WTC11 (cell line): Measurements from ENCODE around the gene TLE5. TPM values are rescaled to one million over a fixed set of nuclear protein-coding genes. Genes with fewer than 3 reads are reported as not detected.

Experiments used
- ATAC-seq: fragments of 200-7000 bp; cut with Tn5 transposase; 2 replicates; pipeline ENCODE4 v1.10.0; 2021; ENCODE audit warnings: mild to moderate bottlenecking, moderate library complexity
- CTCF ChIA-PET: fragments of 300-600 bp; sonication (Branson Sonifier 250); formaldehyde crosslinking; loops from one replicate; lab custom pipeline; 2021; ENCODE audit warnings: antibody characterized with exemption; lab: Charles Lee
- POLR2A ChIA-PET: fragments of 350-600 bp; sonication (Branson Sonifier 250); formaldehyde crosslinking; loops from one replicate; lab custom pipeline; 2021; ENCODE audit warnings: antibody characterized with exemption; lab: Charles Lee
- DNase-seq: peaks from one replicate; pipeline ENCODE4 v3.0.0; 2021; ENCODE audit warnings: low spot score
- H3K27ac Mint-ChIP-seq: 2 replicates; pipeline ENCODE4 v1.8.0; 2021; ENCODE audit warnings: mixed read lengths
- H3K27me3 Mint-ChIP-seq: 2 replicates; pipeline ENCODE4 v1.8.0; 2021; ENCODE audit warnings: low read depth, mild to moderate bottlenecking, moderate library complexity, mixed read lengths
- H3K36me3 Mint-ChIP-seq: 2 replicates; pipeline ENCODE4 v1.8.0; 2021; ENCODE audit warnings: mixed read lengths
- H3K4me1 Mint-ChIP-seq: 2 replicates; pipeline ENCODE4 v1.8.0; 2022; ENCODE audit warnings: mixed read lengths
- H3K4me3 Mint-ChIP-seq: 2 replicates; pipeline ENCODE4 v1.8.0; 2021; ENCODE audit warnings: mild to moderate bottlenecking, moderate library complexity, mixed read lengths
- H3K9me3 Mint-ChIP-seq: 2 replicates; pipeline ENCODE4 v1.8.0; 2021; ENCODE audit warnings: mixed read lengths
- GRHL2 ChIP-seq: fragments of 250-450 bp; sonication (Bioruptor Pico); IDR thresholded peaks from 2 replicates; pipeline ENCODE4 v1.8.0; 2022; ENCODE audit warnings: mild to moderate bottlenecking, moderate library complexity; ENCODE audit not compliant: insufficient replicate concordance, severe bottlenecking
- MYBL2 ChIP-seq: sonication (generic); formaldehyde crosslinking; IDR thresholded peaks from 2 replicates; pipeline ENCODE4 v1.8.1; 2023; ENCODE audit warnings: mild to moderate bottlenecking, moderate library complexity, missing genetic modification reagents
- NFYB ChIP-seq: sonication (generic); formaldehyde crosslinking; conservative IDR thresholded peaks from 2 replicates; pipeline ENCODE4 v1.8.0; 2022; ENCODE audit warnings: low read depth, missing genetic modification reagents
- TEAD1 ChIP-seq: sonication (generic); formaldehyde crosslinking; IDR thresholded peaks from 2 replicates; pipeline ENCODE4 v1.8.0; 2022; ENCODE audit warnings: mild to moderate bottlenecking, missing genetic modification reagents
- ZNF121 ChIP-seq: sonication (generic); formaldehyde crosslinking; IDR thresholded peaks from 2 replicates; pipeline ENCODE4 v1.8.0; 2023; ENCODE audit warnings: missing genetic modification reagents
- ZNF219 ChIP-seq: sonication (generic); formaldehyde crosslinking; IDR thresholded peaks from 2 replicates; pipeline ENCODE4 v1.8.0; 2023; ENCODE audit warnings: missing genetic modification reagents, mild to moderate bottlenecking, borderline replicate concordance
- ZNF263 ChIP-seq: sonication (generic); formaldehyde crosslinking; IDR thresholded peaks from 2 replicates; pipeline ENCODE4 v1.8.1; 2022; ENCODE audit warnings: low read depth, mild to moderate bottlenecking, moderate library complexity, missing genetic modification reagents
- ZNF317 ChIP-seq: sonication (generic); formaldehyde crosslinking; IDR thresholded peaks from 2 replicates; pipeline ENCODE4 v1.8.1; 2023; ENCODE audit warnings: low read depth, mild to moderate bottlenecking, moderate library complexity, missing genetic modification reagents, borderline replicate concordance
- total RNA-seq: library from RNA; stranded (reverse); gene quantifications from 3 replicates; pipeline ENCODE4 v1.2.3, GENCODE V29; 2021
- TF ChIP-seq, protein P1 (sequence below): sonication (generic); formaldehyde crosslinking; IDR thresholded peaks from 2 replicates; pipeline ENCODE4 v1.8.0; 2023; ENCODE audit warnings: mild to moderate bottlenecking, missing genetic modification reagents
- TF ChIP-seq, protein P2 (sequence below): sonication (generic); formaldehyde crosslinking; IDR thresholded peaks from 2 replicates; pipeline ENCODE4 v1.8.1; 2023; ENCODE audit warnings: mild to moderate bottlenecking, missing genetic modification reagents
- TF ChIP-seq, protein P3 (sequence below): sonication (generic); formaldehyde crosslinking; IDR thresholded peaks from 2 replicates; pipeline ENCODE4 v1.8.1; 2023; ENCODE audit warnings: mild to moderate bottlenecking, missing genetic modification reagents, borderline replicate concordance
- TF ChIP-seq, protein P4 (sequence below): sonication (generic); formaldehyde crosslinking; conservative IDR thresholded peaks from 2 replicates; pipeline ENCODE4 v1.8.1; 2022; ENCODE audit warnings: mild to moderate bottlenecking, missing genetic modification reagents
- TF ChIP-seq, protein P5 (sequence below): sonication (generic); formaldehyde crosslinking; IDR thresholded peaks from 2 replicates; pipeline ENCODE4 v1.8.1; 2023; ENCODE audit warnings: mild to moderate bottlenecking, missing genetic modification reagents, moderate library complexity
- TF ChIP-seq, protein P6 (sequence below): fragments of 250-450 bp; sonication (Bioruptor Pico); IDR thresholded peaks from 2 replicates; pipeline ENCODE4 v1.9.0; 2021; ENCODE audit warnings: mild to moderate bottlenecking
- TF ChIP-seq, protein P7 (sequence below): sonication (generic); formaldehyde crosslinking; IDR thresholded peaks from 2 replicates; pipeline ENCODE4 v1.8.1; 2023; ENCODE audit warnings: mild to moderate bottlenecking, missing genetic modification reagents, moderate library complexity
- TF ChIP-seq, protein P8 (sequence below): sonication (generic); formaldehyde crosslinking; IDR thresholded peaks from 2 replicates; pipeline ENCODE4 v1.8.1; 2022; ENCODE audit warnings: mild to moderate bottlenecking, moderate library complexity, missing genetic modification reagents
- TF ChIP-seq, protein P9 (sequence below): fragments of 250-450 bp; sonication (Bioruptor Pico); IDR thresholded peaks from 2 replicates; pipeline ENCODE4 v1.8.0; 2021; ENCODE audit warnings: mild to moderate bottlenecking

The TLE5 gene
- total RNA-seq, 1 experiment from 2014 or later: 246 TPM

DNA sequence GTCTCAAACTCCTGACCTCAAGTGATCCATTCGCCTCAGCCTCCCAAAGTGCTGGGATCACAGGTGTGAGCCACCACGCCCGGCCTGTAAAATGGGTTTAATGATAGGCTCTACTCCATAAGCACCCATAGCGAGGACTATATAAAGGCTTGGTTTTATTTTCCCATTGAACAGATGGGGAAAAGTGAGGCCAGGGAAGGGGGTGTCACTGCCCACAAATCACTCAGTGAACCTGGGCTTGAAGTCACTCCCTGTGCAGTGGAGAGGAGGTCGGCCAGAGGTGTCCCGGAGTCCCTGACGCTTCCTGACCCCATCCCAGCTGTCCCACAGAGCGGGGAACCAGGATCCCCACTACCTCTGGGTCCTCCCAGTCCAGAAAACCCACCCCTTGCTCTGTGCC lies 48.2 kb downstream of the TLE5 start:
- Mint-ChIP-seq H3K9me3 (no peaks in the 10 kb centered on the region), H3K27me3 (no peaks in the 10 kb centered on the region), H3K4me1 (peaks cover 4% of the 10 kb centered on the region; the same call in 1 of the 2 replicates), H3K36me3 (no peaks in the 10 kb centered on the region), H3K27ac (no peak overlapping the region), H3K4me3 (no peak overlapping the region)
- CTCF ChIA-PET: no interaction called here
- POLR2A ChIA-PET: no interaction called here
- TF ChIP-seq, protein P1, sequence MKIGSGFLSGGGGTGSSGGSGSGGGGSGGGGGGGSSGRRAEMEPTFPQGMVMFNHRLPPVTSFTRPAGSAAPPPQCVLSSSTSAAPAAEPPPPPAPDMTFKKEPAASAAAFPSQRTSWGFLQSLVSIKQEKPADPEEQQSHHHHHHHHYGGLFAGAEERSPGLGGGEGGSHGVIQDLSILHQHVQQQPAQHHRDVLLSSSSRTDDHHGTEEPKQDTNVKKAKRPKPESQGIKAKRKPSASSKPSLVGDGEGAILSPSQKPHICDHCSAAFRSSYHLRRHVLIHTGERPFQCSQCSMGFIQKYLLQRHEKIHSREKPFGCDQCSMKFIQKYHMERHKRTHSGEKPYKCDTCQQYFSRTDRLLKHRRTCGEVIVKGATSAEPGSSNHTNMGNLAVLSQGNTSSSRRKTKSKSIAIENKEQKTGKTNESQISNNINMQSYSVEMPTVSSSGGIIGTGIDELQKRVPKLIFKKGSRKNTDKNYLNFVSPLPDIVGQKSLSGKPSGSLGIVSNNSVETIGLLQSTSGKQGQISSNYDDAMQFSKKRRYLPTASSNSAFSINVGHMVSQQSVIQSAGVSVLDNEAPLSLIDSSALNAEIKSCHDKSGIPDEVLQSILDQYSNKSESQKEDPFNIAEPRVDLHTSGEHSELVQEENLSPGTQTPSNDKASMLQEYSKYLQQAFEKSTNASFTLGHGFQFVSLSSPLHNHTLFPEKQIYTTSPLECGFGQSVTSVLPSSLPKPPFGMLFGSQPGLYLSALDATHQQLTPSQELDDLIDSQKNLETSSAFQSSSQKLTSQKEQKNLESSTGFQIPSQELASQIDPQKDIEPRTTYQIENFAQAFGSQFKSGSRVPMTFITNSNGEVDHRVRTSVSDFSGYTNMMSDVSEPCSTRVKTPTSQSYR (CRISPR knock-in tag): no peak
- TF ChIP-seq, protein P2, sequence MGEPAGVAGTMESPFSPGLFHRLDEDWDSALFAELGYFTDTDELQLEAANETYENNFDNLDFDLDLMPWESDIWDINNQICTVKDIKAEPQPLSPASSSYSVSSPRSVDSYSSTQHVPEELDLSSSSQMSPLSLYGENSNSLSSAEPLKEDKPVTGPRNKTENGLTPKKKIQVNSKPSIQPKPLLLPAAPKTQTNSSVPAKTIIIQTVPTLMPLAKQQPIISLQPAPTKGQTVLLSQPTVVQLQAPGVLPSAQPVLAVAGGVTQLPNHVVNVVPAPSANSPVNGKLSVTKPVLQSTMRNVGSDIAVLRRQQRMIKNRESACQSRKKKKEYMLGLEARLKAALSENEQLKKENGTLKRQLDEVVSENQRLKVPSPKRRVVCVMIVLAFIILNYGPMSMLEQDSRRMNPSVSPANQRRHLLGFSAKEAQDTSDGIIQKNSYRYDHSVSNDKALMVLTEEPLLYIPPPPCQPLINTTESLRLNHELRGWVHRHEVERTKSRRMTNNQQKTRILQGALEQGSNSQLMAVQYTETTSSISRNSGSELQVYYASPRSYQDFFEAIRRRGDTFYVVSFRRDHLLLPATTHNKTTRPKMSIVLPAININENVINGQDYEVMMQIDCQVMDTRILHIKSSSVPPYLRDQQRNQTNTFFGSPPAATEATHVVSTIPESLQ (CRISPR knock-in tag): no peak
- TF ChIP-seq ZNF121 (CRISPR knock-in tag) (no peak), ZNF219 (no peak), ZNF317 (no peak), MYBL2 (CRISPR knock-in tag) (no peak), TEAD1 (CRISPR knock-in tag) (no peak), ZNF263 (CRISPR knock-in tag) (no peak)
- TF ChIP-seq, protein P3, sequence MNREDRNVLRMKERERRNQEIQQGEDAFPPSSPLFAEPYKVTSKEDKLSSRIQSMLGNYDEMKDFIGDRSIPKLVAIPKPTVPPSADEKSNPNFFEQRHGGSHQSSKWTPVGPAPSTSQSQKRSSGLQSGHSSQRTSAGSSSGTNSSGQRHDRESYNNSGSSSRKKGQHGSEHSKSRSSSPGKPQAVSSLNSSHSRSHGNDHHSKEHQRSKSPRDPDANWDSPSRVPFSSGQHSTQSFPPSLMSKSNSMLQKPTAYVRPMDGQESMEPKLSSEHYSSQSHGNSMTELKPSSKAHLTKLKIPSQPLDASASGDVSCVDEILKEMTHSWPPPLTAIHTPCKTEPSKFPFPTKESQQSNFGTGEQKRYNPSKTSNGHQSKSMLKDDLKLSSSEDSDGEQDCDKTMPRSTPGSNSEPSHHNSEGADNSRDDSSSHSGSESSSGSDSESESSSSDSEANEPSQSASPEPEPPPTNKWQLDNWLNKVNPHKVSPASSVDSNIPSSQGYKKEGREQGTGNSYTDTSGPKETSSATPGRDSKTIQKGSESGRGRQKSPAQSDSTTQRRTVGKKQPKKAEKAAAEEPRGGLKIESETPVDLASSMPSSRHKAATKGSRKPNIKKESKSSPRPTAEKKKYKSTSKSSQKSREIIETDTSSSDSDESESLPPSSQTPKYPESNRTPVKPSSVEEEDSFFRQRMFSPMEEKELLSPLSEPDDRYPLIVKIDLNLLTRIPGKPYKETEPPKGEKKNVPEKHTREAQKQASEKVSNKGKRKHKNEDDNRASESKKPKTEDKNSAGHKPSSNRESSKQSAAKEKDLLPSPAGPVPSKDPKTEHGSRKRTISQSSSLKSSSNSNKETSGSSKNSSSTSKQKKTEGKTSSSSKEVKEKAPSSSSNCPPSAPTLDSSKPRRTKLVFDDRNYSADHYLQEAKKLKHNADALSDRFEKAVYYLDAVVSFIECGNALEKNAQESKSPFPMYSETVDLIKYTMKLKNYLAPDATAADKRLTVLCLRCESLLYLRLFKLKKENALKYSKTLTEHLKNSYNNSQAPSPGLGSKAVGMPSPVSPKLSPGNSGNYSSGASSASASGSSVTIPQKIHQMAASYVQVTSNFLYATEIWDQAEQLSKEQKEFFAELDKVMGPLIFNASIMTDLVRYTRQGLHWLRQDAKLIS (CRISPR knock-in tag): no peak
- TF ChIP-seq, protein P4, sequence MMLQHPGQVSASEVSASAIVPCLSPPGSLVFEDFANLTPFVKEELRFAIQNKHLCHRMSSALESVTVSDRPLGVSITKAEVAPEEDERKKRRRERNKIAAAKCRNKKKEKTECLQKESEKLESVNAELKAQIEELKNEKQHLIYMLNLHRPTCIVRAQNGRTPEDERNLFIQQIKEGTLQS (CRISPR knock-in tag): no peak
- ATAC-seq: no peak
- no peak for DNase-seq

DNA sequence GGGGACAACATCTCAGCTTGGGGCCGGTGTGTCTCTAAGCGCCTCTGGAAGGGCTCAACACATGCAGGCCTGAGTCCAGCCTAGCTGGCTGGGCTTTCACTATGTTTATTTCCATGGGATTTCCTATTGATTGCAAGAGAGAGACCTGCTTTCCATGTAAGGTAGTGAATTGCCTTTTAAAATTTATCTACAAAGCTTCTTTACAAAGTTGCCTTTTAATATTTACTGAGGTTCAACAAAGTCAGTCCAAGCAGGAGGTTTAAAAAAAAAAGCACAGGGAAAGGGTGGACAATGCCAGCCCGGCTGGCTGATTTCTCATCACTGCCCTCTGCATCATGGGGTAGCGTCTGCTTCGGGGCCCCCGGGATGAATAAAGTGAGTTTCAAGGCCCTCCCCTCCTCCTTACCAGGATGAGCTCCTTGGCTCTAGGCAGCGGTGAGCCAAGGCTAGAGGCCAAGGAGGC lies 49.0 kb downstream of the TLE5 start:
- H3K4me1 Mint-ChIP-seq: peaks cover 4% of the 10 kb centered on the region; the same call in 1 of the 2 replicates
- H3K27me3 Mint-ChIP-seq: no peaks in the 10 kb centered on the region
- TF ChIP-seq, protein P5, sequence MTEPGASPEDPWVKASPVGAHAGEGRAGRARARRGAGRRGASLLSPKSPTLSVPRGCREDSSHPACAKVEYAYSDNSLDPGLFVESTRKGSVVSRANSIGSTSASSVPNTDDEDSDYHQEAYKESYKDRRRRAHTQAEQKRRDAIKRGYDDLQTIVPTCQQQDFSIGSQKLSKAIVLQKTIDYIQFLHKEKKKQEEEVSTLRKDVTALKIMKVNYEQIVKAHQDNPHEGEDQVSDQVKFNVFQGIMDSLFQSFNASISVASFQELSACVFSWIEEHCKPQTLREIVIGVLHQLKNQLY: no peak
- TF ChIP-seq, protein P6, sequence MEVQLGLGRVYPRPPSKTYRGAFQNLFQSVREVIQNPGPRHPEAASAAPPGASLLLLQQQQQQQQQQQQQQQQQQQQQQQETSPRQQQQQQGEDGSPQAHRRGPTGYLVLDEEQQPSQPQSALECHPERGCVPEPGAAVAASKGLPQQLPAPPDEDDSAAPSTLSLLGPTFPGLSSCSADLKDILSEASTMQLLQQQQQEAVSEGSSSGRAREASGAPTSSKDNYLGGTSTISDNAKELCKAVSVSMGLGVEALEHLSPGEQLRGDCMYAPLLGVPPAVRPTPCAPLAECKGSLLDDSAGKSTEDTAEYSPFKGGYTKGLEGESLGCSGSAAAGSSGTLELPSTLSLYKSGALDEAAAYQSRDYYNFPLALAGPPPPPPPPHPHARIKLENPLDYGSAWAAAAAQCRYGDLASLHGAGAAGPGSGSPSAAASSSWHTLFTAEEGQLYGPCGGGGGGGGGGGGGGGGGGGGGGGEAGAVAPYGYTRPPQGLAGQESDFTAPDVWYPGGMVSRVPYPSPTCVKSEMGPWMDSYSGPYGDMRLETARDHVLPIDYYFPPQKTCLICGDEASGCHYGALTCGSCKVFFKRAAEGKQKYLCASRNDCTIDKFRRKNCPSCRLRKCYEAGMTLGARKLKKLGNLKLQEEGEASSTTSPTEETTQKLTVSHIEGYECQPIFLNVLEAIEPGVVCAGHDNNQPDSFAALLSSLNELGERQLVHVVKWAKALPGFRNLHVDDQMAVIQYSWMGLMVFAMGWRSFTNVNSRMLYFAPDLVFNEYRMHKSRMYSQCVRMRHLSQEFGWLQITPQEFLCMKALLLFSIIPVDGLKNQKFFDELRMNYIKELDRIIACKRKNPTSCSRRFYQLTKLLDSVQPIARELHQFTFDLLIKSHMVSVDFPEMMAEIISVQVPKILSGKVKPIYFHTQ (CRISPR knock-in tag): no peak
- TF ChIP-seq NFYB (CRISPR knock-in tag) (no peak), GRHL2 (no peak)
- TF ChIP-seq, protein P7, sequence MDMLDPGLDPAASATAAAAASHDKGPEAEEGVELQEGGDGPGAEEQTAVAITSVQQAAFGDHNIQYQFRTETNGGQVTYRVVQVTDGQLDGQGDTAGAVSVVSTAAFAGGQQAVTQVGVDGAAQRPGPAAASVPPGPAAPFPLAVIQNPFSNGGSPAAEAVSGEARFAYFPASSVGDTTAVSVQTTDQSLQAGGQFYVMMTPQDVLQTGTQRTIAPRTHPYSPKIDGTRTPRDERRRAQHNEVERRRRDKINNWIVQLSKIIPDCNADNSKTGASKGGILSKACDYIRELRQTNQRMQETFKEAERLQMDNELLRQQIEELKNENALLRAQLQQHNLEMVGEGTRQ (CRISPR knock-in tag): no peak
- TF ChIP-seq, protein P8, sequence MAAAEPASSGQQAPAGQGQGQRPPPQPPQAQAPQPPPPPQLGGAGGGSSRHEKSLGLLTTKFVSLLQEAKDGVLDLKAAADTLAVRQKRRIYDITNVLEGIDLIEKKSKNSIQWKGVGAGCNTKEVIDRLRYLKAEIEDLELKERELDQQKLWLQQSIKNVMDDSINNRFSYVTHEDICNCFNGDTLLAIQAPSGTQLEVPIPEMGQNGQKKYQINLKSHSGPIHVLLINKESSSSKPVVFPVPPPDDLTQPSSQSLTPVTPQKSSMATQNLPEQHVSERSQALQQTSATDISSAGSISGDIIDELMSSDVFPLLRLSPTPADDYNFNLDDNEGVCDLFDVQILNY (CRISPR knock-in tag): no peak
- TF ChIP-seq, protein P9, sequence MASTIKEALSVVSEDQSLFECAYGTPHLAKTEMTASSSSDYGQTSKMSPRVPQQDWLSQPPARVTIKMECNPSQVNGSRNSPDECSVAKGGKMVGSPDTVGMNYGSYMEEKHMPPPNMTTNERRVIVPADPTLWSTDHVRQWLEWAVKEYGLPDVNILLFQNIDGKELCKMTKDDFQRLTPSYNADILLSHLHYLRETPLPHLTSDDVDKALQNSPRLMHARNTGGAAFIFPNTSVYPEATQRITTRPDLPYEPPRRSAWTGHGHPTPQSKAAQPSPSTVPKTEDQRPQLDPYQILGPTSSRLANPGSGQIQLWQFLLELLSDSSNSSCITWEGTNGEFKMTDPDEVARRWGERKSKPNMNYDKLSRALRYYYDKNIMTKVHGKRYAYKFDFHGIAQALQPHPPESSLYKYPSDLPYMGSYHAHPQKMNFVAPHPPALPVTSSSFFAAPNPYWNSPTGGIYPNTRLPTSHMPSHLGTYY (CRISPR knock-in tag): no peak
- no peak for ATAC-seq
- ChIA-PET CTCF (interaction anchor here (0.8 kb wide), 1 partner anchor 116 kb away, joined by 3 read pairs; no protein-coding TSS in a partner anchor), POLR2A (no interaction called here)
- no peak overlapping the region for H3K27ac Mint-ChIP-seq
- H3K9me3 Mint-ChIP-seq: no peaks in the 10 kb centered on the region
- no peaks in the 10 kb centered on the region for H3K36me3 Mint-ChIP-seq
- no peak overlapping the region for H3K4me3 Mint-ChIP-seq
- DNase-seq: no peak
